Measurements from ENCODE around the gene MAP3K20. TPM values are rescaled to one million over a fixed set of nuclear protein-coding genes. Genes with fewer than 3 reads are reported as not detected.

MAP3K20 gene
- total RNA-seq, 4 donors from 2014 or later: 43.0 to 76.1 (median 65.2) TPM

DNA sequence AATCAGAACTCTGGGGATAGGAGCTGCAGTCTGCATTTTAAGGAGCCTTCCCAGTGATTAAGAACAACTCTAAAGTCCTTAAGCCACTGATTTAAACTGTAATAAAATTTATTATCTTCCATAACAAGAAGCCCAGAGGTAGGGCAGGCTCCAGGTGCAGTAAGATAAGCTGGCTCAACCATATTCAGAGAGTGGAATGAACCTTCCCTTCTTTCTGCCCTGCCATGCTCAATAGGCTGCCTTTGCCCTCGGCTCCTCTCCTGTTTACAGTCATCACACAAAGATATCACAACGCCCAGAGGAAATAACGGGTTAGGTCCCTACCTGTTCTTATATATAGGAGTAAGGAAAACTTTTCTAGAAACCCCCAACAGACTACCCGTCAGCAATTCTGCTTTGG, 188.5 kb downstream of the MAP3K20 start:
- TF ChIP-seq CTCF (IDR thresholded peaks at IDR 0.05; ENCODE audit: low read depth): no peak

DNA sequence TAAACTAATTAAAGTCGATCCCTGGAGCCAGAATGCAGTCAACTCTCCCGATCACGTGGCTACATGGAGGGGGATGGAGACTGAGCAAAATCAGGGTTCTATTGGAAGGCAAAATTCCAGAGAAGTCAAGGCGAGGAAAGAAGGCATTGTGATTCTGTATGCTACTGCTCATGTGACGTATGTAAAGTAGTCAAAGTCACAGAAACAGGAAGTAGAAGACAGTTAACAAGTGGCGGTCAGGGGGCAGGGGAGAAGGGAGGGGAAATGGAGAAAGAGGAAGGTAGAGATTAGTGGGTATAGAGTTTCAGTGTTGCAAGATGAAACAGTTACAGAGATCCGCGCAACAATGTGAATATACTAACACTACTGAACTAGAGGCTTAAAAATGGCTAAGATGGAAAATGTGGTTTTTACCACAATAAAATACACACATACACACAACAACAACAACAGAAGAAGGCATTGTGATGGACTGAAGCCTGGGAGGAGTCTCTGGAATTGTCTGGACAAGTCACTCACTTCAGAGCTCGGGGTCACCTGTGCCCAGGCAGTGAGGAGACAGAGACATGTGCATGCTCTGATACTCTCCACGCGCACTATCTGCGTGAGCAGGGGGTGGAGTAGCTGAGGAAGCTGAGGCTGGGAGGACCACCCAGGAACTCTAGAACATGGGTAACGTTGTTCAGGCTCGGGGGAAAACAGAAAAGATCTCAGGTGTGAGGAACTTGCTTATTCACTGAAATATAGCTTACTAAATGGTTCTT, 189.1 kb downstream of the MAP3K20 start:
- no peak for TF ChIP-seq CTCF (IDR thresholded peaks at IDR 0.05; ENCODE audit: low read depth)

DNA sequence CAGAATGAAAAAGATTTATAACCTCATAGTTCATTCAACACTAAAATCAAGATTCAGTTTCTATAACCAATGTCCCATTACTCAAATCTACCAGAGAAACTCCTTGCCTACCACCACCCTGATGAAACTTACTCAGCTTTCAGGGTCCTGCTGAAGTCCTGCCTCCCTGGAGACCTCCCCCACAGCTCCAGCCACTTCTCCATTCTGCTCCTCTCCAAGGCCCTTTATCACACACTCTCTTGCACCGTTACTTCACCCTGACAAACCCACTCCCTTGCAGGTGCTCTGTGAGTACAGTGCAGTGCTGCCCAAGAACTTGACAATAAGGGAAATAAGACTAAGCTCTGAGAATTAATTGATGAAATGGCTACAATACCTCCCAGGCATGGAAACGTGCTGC, 195.5 kb downstream of the MAP3K20 start:
- no peak for TF ChIP-seq CTCF (IDR thresholded peaks at IDR 0.05; ENCODE audit: low read depth)

DNA sequence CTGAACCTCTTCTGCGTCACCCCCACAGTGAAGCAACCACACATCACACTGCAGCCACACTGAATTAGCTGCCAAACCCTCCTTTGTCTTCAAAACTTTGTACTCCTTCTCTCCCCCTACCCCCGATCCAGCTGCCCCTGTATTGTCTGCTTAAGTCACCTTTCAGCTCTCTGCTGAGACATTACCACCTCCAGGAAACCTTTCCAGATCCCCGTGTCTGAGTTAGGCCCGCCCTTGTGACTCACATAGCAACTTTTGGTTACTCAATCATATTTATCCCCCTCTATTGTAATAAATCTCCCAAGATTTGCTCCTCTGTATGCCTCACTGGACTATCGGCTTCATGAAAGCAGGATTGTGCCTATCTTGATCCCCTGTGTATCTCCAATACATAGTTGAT, 196.2 kb downstream of the MAP3K20 start:
- TF ChIP-seq CTCF (IDR thresholded peaks at IDR 0.05; ENCODE audit: low read depth): no peak

GRCh38 chr2:173272849-173273248, 197.2 kb downstream of the MAP3K20 start:
- TF ChIP-seq CTCF (IDR thresholded peaks at IDR 0.05; ENCODE audit: low read depth): no peak

DNA sequence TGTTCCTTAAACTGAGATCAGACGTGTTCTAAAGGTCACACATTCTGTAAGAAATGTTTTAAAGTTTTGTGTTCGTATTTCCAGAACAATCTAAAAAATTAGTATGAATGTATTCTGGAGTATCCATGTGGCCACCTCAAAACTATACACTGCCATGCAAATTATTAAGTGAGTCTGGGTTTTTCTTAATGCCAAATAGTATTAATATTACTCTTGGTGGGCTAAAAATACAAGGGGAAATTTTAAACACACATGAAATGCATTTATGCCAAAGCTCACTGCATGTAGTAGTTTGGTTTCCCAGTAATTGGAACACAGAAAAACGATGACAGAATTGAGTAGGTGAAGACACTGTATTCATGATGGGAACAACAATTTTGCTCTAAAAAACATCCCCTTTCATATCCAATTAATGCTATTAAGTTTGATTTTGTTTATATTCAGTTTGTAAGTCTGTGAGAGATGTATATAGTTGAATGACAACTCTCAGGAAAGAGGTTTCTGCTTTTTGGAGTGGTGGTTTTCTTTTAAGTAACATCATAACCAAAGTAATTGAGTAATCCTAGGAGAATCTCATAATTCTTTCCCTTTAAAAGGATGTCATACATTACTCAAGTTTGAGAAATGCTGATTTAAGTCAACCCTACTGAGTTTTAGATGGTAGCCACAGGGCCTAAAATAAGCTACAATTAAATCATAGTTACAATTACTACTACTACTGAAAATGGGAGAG, 203.3 kb downstream of the MAP3K20 start:
- no peak for TF ChIP-seq CTCF (IDR thresholded peaks at IDR 0.05; ENCODE audit: low read depth)

DNA sequence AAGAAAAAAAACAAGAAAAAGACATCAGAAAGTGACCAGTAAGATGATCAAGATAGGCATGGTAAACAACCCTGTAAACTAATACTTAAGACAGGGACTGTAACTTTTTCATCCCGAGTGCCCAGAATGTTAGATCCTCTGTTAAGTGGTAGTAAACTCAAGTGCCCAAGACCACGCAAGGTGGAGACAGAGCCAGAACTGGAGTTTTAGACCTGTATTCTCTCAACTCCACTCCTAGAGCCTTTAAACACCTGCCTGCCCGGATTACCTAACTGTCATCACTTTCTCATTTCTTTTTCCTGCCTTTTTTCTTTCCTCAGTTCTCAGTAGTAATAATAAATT, 203.9 kb downstream of the MAP3K20 start:
- no peak for TF ChIP-seq CTCF (IDR thresholded peaks at IDR 0.05; ENCODE audit: low read depth)
